GM21515 (cell line): ENCODE data around the gene TSPAN6.

ENCODE experiments used
- ATAC-seq: cut with Tn5 transposase; IDR thresholded peaks from one replicate; pipeline ENCODE4 v1.9.1; 2021; ENCODE audit not compliant: unreplicated experiment

The TSPAN6 gene

DNA sequence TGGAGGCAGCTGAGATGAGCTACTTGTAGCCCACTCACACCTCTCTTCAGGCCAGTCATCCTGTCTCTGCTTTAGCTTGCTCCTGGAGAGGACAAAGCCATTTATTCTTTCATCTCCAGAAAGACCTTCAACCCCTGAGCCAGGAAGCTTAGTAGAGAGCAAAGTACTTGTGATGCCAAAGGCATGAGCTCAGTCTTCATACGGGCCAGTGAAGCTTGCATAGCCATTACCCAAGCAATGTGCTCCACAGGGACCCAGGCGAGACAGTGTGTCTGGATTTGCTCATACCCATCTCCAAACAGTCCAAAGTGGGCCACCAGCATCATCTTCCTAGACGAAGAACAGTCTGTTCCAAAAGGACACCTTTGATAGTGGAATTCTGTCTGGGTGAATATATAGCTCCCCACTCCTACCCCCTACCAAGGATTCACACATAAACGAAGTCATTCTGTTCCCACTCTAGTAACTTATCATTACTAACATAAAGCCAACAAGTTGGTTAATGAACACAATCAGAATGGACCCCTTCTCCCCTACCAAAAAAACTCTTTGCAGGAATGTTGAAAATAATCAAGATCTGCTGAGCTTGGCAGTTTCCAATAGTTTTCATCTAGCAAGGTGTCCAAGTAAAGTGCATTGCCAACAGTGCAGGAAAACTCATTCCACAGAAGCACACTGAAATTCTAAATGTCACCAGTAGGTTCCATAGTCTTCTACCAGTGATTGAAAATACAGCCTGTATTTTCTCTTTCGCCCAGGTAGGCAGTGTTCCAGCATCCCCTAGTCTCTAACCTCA, 45.2 kb downstream of the TSPAN6 start:
- no peak for ATAC-seq

DNA sequence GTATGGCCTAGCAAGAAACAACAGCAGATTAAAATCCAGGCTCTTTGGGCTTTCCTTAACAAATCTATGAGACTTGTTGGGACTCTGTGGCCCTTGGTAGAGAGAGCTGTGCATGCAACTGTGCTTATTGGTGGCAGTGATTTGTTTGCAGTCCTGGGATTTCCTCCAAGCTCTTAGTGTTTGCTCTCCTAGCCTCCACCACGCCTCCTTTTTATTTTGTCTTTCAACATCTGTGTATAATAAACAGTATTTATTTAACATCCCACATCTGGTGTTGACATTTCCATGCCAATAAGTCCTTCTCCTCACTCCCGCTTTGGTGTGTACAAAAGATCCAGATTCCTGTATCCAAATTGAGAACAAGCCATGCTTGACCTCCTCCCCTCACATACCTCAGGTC, 48.7 kb downstream of the TSPAN6 start:
- ATAC-seq, result no peak

DNA sequence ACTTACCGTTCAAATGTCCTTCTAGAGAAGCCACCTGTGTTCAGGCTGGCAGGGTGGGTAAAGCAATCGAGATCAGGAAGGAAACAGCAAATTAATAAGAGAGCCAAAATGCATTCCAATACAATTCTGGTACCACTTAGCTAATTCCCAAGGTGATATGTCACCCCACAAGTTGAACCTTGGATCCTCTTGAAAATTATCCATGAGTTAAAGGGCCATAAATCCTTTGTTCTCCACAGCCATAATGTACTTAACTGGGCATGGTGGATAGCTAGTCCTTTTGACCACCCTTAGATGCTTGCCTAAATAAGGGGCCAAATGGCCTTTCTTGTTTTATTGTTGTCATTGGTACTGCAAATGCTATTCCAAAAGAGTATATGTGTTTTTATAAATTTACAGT, 49.9 kb downstream of the TSPAN6 start:
- ATAC-seq, result no peak

DNA sequence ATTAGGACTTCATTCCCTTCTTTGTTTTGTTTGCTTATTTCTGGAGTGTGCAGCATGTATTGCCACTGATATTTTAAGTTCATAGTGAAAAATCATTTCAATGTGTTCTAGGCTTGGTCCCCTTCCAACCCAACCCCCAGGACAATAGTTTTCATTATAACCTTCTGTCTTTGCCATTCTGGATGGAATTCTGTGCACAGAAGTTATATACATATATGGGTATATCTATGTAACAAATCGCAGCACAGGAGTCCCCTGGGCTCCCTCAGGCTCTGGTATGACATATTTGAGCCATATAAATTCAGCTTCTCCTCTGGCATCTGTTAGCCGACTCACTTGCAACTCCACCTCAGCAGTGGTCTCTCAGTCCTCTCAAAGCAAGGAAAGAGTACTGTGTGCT, 52.0 kb downstream of the TSPAN6 start, which contains the start of gene TNMD:
Gene TNMD (plus strand): TSS at position 326 of the 400 bp plus-strand sequence. CDS start 83 bp downstream, outside the sequence.
- no peak for ATAC-seq
